Measurements from ENCODE around the gene IFIT2.
A peak's percentile ranks its signal among the peaks of the same experiment; 100 is the strongest.
"Not testable (repeated sequence)": the region's sequence is repeated elsewhere in the genome, so short reads cannot be mapped to it uniquely, and the experiment has no call there.

The IFIT2 gene

DNA sequence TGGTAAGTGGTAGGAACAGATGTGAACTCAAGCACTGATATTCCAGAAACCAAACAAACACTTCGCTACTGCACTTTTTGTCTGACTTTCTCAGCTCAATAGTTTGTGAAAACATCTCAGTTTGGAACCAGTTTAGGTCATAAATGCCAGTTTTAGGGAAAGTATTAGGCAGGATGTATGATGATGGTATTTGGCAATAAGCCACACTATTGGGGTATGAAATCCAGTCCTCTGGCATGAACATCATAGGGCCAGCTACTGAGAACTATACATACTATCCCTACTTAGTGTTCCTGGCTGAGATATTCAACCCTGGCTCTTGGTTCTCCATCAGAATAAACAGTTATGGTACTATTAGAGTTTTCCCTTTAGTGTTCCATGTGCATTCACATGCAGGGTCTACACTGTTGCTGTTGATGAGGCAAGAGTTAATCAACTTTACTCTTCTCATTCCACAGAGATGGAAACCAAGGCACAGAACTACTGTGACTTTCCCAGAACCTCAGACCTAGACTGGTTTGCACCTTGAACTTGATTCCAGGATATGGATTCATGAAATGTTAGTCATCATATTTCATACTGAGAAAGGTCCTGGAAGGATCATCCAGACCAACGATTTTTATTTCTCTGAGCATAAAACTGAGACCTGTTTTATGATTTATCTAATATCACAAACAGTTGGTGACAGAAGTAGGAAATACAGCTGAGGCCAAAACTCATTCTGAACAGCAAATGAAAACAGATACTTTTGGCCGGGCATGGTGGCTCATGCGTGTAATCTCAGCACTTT, 20.0 kb upstream of the IFIT2 start:
- Histone ChIP-seq H3K36me3 (ENCODE audit: control insufficient read depth in 1 of 2, insufficient read depth in 2 of 2, low read length in 2 of 2) (no peaks in the 10 kb centered on the region), H3K27ac (ENCODE audit: low read length) (no peak overlapping the region), H3K4me1 (ENCODE audit: control insufficient read depth in 1 of 2, insufficient read depth in 2 of 2, low read length in 2 of 2) (peaks cover 5 to 10% of the 10 kb centered on the region in 2 donors), H3K9me3 (ENCODE audit: control insufficient read depth in 1 of 2, low read length in 2 of 2) (no peaks in the 10 kb centered on the region), H3K4me3 (ENCODE audit: low read depth in 1 of 2, low read length in 2 of 2) (no peak overlapping the region), H3K27me3 (ENCODE audit: low read depth, low read length) (no peaks in the 10 kb centered on the region)

DNA sequence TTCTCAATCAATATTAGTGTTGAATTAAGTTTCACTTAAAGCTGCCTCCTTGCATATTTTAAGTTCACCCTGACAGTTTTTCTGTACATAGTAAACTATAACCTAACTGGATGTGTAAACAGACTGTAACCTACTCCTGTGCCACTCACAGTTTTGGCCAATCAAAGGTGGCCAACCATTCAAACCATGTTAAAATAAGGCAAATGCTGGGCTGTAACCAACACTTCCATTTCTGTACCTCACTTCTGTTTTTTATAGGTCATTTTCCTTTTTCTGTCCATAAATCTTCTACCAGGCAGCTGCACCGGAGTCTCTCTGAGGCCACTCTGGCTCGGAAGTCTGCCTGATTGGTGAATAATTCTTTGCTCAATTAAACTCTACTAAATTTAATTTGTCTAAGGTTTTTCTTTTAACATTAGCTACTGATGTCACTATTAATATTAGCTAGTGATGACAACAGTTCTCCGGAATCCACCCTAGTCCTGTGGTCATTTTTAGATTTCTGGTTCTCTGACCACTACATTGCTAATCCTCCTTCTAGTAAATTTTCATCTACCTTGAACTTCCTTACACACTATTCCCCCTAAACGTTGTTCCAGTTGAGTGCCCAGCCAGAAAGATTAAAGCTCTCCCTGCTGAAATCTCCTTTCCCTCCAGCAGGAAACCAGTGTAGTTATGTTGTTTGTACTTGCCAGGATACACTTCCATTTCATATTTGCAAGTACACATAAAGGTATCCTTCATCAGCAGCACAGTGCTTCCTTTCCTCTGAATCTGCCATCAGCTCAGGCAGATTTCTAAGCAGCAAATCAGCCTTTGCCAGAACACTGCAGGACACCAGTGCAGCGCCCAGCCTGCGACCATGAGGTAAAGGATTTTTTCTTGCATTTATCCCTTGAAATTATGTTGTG, 18.6 kb upstream of the IFIT2 start:
- H3K27me3 ChIP-seq (ENCODE audit: low read depth, low read length): no peaks in the 10 kb centered on the region
- no peaks in the 10 kb centered on the region for H3K9me3 ChIP-seq (ENCODE audit: control insufficient read depth in 1 of 2, low read length in 2 of 2)
- peak overlapping the region in 1 of 2 donors; percentile 34 for H3K4me3 ChIP-seq (ENCODE audit: low read depth in 1 of 2, low read length in 2 of 2)
- H3K4me1 ChIP-seq (ENCODE audit: control insufficient read depth in 1 of 2, insufficient read depth in 2 of 2, low read length in 2 of 2): peaks cover 5 to 10% of the 10 kb centered on the region in 2 donors
- H3K36me3 ChIP-seq (ENCODE audit: control insufficient read depth in 1 of 2, insufficient read depth in 2 of 2, low read length in 2 of 2): no peaks in the 10 kb centered on the region
- peak overlapping the region; percentile 85 for H3K27ac ChIP-seq (ENCODE audit: low read length)

DNA sequence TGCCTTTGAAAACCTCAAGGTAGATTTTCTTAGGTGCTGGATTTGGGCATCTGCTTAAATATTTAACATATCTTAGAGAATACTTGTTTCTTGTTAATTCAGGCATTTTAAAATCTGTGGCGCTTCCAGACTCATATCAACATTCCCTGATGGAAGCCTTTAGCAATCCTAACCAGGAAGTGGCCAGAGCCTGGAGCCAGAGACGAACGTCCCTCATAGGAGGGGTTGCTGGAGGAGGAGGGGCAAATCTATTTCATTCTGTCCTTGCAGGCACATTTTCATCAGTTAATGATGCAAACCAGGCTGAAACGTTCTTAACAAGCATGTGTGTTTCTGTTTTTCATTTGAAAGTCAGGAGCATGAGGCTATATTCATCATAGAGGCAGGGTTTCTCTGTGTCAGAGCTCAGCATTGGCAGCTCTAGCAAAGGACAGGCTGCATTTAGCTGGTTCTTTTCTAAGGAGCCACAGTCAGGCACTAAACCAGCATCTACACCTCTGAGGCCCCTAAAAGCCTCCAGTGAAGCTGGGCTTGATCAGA, 17.8 kb upstream of the IFIT2 start:
- Histone ChIP-seq H3K36me3 (ENCODE audit: control insufficient read depth in 1 of 2, insufficient read depth in 2 of 2, low read length in 2 of 2) (no peaks in the 10 kb centered on the region), H3K9me3 (ENCODE audit: control insufficient read depth in 1 of 2, low read length in 2 of 2) (no peaks in the 10 kb centered on the region), H3K27ac (ENCODE audit: low read length) (peak overlapping the region; percentile 85), H3K4me1 (ENCODE audit: control insufficient read depth in 1 of 2, insufficient read depth in 2 of 2, low read length in 2 of 2) (peaks cover 3 to 10% of the 10 kb centered on the region in 2 donors), H3K27me3 (ENCODE audit: low read depth, low read length) (no peaks in the 10 kb centered on the region), H3K4me3 (ENCODE audit: low read depth in 1 of 2, low read length in 2 of 2) (peak overlapping the region in 1 of 2 donors; percentile 34)

DNA sequence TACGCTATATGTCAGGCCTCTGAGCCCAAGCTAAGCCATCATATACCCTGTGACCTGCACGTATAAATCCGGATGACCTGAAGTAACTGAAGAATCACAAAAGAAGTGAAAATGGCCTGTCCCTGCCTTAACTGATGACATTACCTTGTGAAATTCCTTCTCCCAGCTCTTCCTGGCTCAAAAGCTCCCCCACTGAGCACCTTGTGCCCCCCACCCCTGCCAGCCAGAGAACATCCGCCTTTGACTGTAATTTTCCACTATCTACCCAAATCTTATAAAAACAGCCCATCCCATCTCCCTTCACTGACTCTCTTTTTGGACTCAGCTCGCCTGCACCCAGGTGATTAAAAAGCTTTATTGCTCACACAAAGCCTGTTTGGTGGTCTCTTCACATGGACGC, 17.1 kb upstream of the IFIT2 start:
- peaks cover 0 to 10% of the 10 kb centered on the region in 2 donors for H3K4me1 ChIP-seq (ENCODE audit: control insufficient read depth in 1 of 2, insufficient read depth in 2 of 2, low read length in 2 of 2)
- not testable (repeated sequence) for H3K36me3 ChIP-seq (ENCODE audit: control insufficient read depth in 1 of 2, insufficient read depth in 2 of 2, low read length in 2 of 2); H3K27me3 ChIP-seq (ENCODE audit: low read depth, low read length); H3K4me3 ChIP-seq (ENCODE audit: low read depth in 1 of 2, low read length in 2 of 2); H3K9me3 ChIP-seq (ENCODE audit: control insufficient read depth in 1 of 2, low read length in 2 of 2)
- peak overlapping the region; percentile 85 for H3K27ac ChIP-seq (ENCODE audit: low read length)

DNA sequence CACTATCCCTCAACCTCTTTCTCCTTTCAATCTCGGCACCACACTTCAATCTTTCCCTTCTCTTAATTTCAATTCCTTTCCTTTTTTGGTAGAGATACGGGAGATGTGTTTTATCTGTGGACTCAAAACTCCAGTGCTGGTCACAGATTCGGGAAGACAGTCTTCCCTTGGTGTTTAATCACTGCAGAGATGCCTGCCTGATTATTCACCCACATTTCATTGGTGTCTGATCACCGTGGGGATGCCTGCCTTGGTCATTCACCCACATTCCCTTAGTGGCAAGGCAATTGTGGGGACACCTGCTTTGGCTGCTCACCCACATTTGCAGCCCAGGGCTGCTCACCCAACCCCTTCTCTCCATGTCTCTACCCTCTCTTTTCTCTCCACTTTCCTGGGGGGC, 16.5 kb upstream of the IFIT2 start:
- not testable (repeated sequence) for H3K4me3 ChIP-seq (ENCODE audit: low read depth in 1 of 2, low read length in 2 of 2); H3K27ac ChIP-seq (ENCODE audit: low read length); H3K36me3 ChIP-seq (ENCODE audit: control insufficient read depth in 1 of 2, insufficient read depth in 2 of 2, low read length in 2 of 2); H3K9me3 ChIP-seq (ENCODE audit: control insufficient read depth in 1 of 2, low read length in 2 of 2); H3K27me3 ChIP-seq (ENCODE audit: low read depth, low read length)
- peaks cover 0 to 10% of the 10 kb centered on the region in 2 donors for H3K4me1 ChIP-seq (ENCODE audit: control insufficient read depth in 1 of 2, insufficient read depth in 2 of 2, low read length in 2 of 2)

DNA sequence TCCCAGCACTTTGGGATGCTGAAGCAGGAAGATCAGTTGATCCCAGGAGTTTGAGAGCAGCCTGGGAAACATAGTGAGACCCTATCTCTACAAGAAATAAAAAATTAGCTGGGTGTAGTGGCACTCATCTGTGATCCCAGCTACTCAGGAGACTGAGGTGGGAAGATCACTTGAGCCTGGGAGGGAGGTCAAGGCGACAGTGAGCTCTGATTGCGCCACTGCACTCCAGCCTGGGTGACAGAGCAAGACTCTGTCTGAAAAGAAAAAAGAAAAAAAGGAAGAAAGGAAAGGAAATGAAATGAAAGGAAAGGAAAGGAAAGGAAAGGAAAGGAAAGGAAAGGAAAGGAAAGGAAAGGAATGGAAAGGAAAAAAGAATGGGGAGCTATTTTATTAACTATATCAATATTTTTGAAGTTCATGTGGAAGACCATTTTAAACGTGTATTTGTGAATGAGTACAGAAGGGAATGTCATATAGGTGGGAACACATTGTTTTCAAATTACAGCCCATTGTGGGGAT, 7.1 kb upstream of the IFIT2 start:
- H3K27me3 ChIP-seq (ENCODE audit: low read depth, low read length): no peaks in the 10 kb centered on the region
- peaks cover 7 to 12% of the 10 kb centered on the region in 2 donors for H3K4me1 ChIP-seq (ENCODE audit: control insufficient read depth in 1 of 2, insufficient read depth in 2 of 2, low read length in 2 of 2)
- H3K27ac ChIP-seq (ENCODE audit: low read length): no peak overlapping the region
- no peaks in the 10 kb centered on the region for H3K36me3 ChIP-seq (ENCODE audit: control insufficient read depth in 1 of 2, insufficient read depth in 2 of 2, low read length in 2 of 2)
- H3K9me3 ChIP-seq (ENCODE audit: control insufficient read depth in 1 of 2, low read length in 2 of 2): no peaks in the 10 kb centered on the region
- no peak overlapping the region for H3K4me3 ChIP-seq (ENCODE audit: low read depth in 1 of 2, low read length in 2 of 2)

DNA sequence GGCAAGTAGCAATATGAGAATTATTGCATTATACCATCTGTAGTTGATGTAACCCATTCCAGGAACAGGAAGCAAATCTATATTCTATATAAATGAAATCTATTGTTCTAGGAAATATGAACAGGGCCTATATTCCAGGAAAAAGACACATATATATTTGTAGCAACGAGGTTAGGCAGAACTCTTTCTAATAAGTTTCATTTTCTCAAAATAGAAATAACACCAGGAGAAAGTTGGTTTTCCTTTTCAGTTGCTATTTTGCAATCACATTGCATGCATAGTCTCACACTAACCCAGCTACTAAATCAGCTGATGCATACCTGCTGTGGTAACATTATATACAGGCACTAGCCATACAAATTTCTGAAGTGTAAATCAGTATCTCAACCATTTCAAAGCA, 6.2 kb upstream of the IFIT2 start:
- no peaks in the 10 kb centered on the region for H3K27me3 ChIP-seq (ENCODE audit: low read depth, low read length)
- H3K4me1 ChIP-seq (ENCODE audit: control insufficient read depth in 1 of 2, insufficient read depth in 2 of 2, low read length in 2 of 2): peaks cover 7 to 12% of the 10 kb centered on the region in 2 donors
- no peaks in the 10 kb centered on the region for H3K9me3 ChIP-seq (ENCODE audit: control insufficient read depth in 1 of 2, low read length in 2 of 2)
- no peaks in the 10 kb centered on the region for H3K36me3 ChIP-seq (ENCODE audit: control insufficient read depth in 1 of 2, insufficient read depth in 2 of 2, low read length in 2 of 2)
- H3K4me3 ChIP-seq (ENCODE audit: low read depth in 1 of 2, low read length in 2 of 2): no peak overlapping the region
- H3K27ac ChIP-seq (ENCODE audit: low read length): peak overlapping the region; percentile 59

DNA sequence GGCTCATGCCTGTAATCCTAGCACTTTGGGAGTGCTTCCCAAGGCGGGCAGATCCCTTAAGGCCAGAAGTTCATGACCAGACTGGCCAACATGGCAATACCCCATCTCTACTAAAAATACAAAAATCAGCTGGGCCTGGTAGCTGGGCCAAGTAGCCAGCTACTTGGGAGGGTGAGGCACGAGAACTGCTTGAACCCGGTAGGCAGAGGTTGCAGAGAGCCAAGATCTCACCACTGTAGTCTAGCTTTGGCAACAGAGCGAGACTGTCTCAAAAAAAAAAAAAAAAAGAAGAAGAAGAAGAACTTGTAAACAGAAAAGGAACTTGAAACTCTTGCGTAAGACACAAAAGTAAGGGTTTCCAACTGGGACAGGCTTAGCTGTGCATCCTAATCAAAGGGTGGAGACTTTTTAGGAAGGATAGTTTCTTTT, 5.6 kb upstream of the IFIT2 start:
- Histone ChIP-seq H3K4me3 (ENCODE audit: low read depth in 1 of 2, low read length in 2 of 2) (no peak overlapping the region), H3K27me3 (ENCODE audit: low read depth, low read length) (no peaks in the 10 kb centered on the region), H3K4me1 (ENCODE audit: control insufficient read depth in 1 of 2, insufficient read depth in 2 of 2, low read length in 2 of 2) (peaks cover 13 to 15% of the 10 kb centered on the region in 2 donors)

DNA sequence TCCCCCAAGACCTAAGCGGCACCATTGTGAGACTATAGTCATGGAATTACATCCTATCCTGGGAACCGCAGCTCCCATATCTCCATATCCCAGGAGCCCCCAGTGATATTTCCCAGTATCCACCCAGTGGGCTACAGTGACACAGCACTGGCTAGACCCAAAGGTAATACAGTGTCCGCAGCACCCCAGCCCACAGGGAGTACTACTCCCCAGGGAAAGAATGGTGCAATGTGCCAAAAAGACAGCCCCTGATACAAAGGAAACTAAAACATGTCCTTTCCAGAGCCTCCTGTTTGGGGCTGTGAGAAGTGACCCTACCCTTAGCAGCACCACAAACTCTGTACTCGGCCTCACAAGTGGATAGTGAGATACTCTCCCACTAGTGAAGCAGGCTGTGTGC, 4.5 kb upstream of the IFIT2 start:
- Histone ChIP-seq H3K4me1 (ENCODE audit: control insufficient read depth in 1 of 2, insufficient read depth in 2 of 2, low read length in 2 of 2) (peaks cover 16 to 17% of the 10 kb centered on the region in 2 donors), H3K4me3 (ENCODE audit: low read depth in 1 of 2, low read length in 2 of 2) (no peak overlapping the region), H3K27ac (ENCODE audit: low read length) (no peak overlapping the region), H3K36me3 (ENCODE audit: control insufficient read depth in 1 of 2, insufficient read depth in 2 of 2, low read length in 2 of 2) (no peaks in the 10 kb centered on the region), H3K27me3 (ENCODE audit: low read depth, low read length) (no peaks in the 10 kb centered on the region), H3K9me3 (ENCODE audit: control insufficient read depth in 1 of 2, low read length in 2 of 2) (no peaks in the 10 kb centered on the region)

More for the DNA sequence above, 5.6 kb upstream of the IFIT2 start:
- no peaks in the 10 kb centered on the region for H3K9me3 ChIP-seq (ENCODE audit: control insufficient read depth in 1 of 2, low read length in 2 of 2)
- no peaks in the 10 kb centered on the region for H3K36me3 ChIP-seq (ENCODE audit: control insufficient read depth in 1 of 2, insufficient read depth in 2 of 2, low read length in 2 of 2)
- H3K27ac ChIP-seq (ENCODE audit: low read length): peak overlapping the region; percentile 59

DNA sequence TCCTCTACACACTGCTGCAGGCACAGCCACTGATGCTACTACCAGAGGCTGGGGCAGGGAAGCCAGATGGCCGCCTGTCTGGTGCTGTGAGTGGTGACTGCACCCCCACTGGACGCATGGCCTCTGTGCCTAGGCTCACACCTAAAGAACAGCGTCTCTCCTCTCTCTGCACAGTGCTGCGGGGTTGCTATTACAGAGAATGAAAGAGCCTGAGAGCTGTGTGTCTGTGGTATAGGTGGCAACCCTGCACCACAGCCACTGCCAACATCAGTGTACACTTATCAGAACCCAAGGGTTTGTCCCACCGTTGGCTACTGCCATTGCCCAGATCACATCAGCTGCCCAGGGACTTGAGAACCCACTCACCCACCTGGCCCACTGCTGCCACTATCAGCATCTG, 4.1 kb upstream of the IFIT2 start:
- H3K27ac ChIP-seq (ENCODE audit: low read length): no peak overlapping the region
- H3K9me3 ChIP-seq (ENCODE audit: control insufficient read depth in 1 of 2, low read length in 2 of 2): no peaks in the 10 kb centered on the region
- H3K4me1 ChIP-seq (ENCODE audit: control insufficient read depth in 1 of 2, insufficient read depth in 2 of 2, low read length in 2 of 2): peaks cover 17 to 21% of the 10 kb centered on the region in 2 donors
- no peak overlapping the region for H3K4me3 ChIP-seq (ENCODE audit: low read depth in 1 of 2, low read length in 2 of 2)
- no peaks in the 10 kb centered on the region for H3K36me3 ChIP-seq (ENCODE audit: control insufficient read depth in 1 of 2, insufficient read depth in 2 of 2, low read length in 2 of 2)
- H3K27me3 ChIP-seq (ENCODE audit: low read depth, low read length): no peaks in the 10 kb centered on the region

DNA sequence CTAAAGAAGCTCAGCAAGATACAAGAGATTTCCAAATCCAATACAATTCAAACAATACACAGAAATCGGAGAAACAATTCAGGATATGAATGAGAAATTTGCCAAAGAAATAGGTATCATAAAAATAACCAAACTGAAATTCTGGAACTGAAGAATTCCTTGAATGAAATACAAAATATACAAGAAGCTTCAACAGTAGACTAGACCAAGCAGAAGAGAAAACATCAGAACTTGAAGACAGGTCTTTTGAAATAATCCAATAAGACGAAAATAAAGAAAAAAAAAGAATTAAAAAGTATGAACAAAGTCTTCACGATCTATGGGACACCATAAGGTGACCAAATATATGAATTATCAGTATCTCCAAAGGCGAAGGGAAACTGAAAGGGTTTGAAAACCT, 2.8 kb upstream of the IFIT2 start:
- H3K9me3 ChIP-seq (ENCODE audit: control insufficient read depth in 1 of 2, low read length in 2 of 2): no peaks in the 10 kb centered on the region
- H3K4me1 ChIP-seq (ENCODE audit: control insufficient read depth in 1 of 2, insufficient read depth in 2 of 2, low read length in 2 of 2): peaks cover 17 to 33% of the 10 kb centered on the region in 2 donors
- H3K27ac ChIP-seq (ENCODE audit: low read length): no peak overlapping the region
- H3K4me3 ChIP-seq (ENCODE audit: low read depth in 1 of 2, low read length in 2 of 2): no peak overlapping the region
- H3K27me3 ChIP-seq (ENCODE audit: low read depth, low read length): no peaks in the 10 kb centered on the region
- no peaks in the 10 kb centered on the region for H3K36me3 ChIP-seq (ENCODE audit: control insufficient read depth in 1 of 2, insufficient read depth in 2 of 2, low read length in 2 of 2)
